ENCODE measurements around the gene ARHGEF28.

DNA sequence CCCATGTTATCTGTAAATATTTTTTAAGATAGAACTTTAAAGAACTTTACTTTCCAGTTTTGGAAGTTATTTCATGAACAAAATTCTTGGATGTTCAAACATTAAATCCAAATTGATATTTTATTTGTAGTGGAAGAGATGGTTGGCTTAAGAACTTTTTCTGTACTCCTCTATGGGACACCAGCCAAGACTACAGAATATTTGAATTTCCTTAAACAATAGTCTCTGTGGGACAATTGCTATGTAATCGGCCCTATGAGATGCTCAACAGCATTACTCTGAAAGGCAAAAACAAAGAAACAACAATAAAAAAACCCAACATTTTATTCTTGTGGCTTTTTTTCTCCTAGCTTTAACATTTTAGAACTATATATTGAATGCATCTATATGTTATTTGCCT is 289.3 kb downstream of the ARHGEF28 start:
- no peak for TF ChIP-seq EZH2 (IDR thresholded peaks at IDR 0.05)
- no peak for TF ChIP-seq CTCF (IDR thresholded peaks at IDR 0.05)
- no peak for TF ChIP-seq EZH2phosphoT487 (IDR thresholded peaks at IDR 0.05)
